ENCODE measurements around the gene HOXC10. TPM values are rescaled to one million over a fixed set of nuclear protein-coding genes. Genes with fewer than 3 reads are reported as not detected.

The HOXC10 gene
- total and polyA plus RNA-seq, 2 donors (not counting 1 experiment from before 2014, with no cell fraction given): not detected

- H2AFZ ChIP-seq (ENCODE audit: insufficient read depth, low read depth, low read length, poor library complexity, severe bottlenecking): no peak overlapping the region
- no peak overlapping the region for H3K4me2 ChIP-seq (replicated peaks; ENCODE audit: low read depth, low read length, poor library complexity, severe bottlenecking)
- ChIA-PET CTCF (interaction anchor here (0.6 to 1.1 kb wide), 2 partner anchors 114 to 264 kb away, joined by 3 read pairs; no protein-coding TSS in a partner anchor), POLR2A (no interaction called here)
- H3K4me1 ChIP-seq (ENCODE audit: control insufficient read depth in 2 of 2, insufficient read depth in 2 of 2, low read length in 2 of 2): peaks cover 10 to 30% of the 10 kb centered on the region in 2 donors
- H3K27ac Mint-ChIP-seq: no peak overlapping the region
- peaks cover 79% of the 10 kb centered on the region for H3K27me3 Mint-ChIP-seq
- H3K27ac ChIP-seq (ENCODE audit: low read length in 2 of 2): no peak overlapping the region
- TF ChIP-seq EZH2 (IDR thresholded peaks at IDR 0.05; ENCODE audit: borderline replicate concordance, insufficient read depth, low read depth, low read length, poor library complexity, severe bottlenecking) (no peak), CTCF (IDR thresholded peaks at IDR 0.05) (no peak)
- peaks cover 10% of the 10 kb centered on the region for H3K4me1 Mint-ChIP-seq
- DNase-seq: no peak
- H3K9me3 ChIP-seq (ENCODE audit: control extremely low read depth in 1 of 3, control insufficient read depth in 2 of 3, insufficient read depth in 1 of 3, low read length in 2 of 3): peaks cover 0 to 56% (median 2%) of the 10 kb centered on the region in 3 donors
- H3K79me2 ChIP-seq (ENCODE audit: control insufficient read depth, insufficient read depth, low read length): no peaks in the 10 kb centered on the region
- no peak for ATAC-seq (ENCODE audit: low read depth)
- no peaks in the 10 kb centered on the region for H4K20me1 ChIP-seq (ENCODE audit: control insufficient read depth, insufficient read depth, low read length, poor library complexity, severe bottlenecking)
- no peaks in the 10 kb centered on the region for H3K9me3 Mint-ChIP-seq (ENCODE audit: insufficient read depth)
- H3K36me3 ChIP-seq (replicated peaks in 1 of 2; ENCODE audit: control extremely low read depth in 1 of 2, control insufficient read depth in 1 of 2, extremely low read depth in 1 of 2, insufficient read depth in 2 of 2, low read length in 1 of 2): no peaks in the 10 kb centered on the region
- intact Hi-C loops (cut with micrococcal nuclease): no loop called here
- WGBS (ENCODE audit: insufficient coverage): 22% methylated on average over 6 of the region's 23 CpGs
- H3K4me3 Mint-ChIP-seq: no peak overlapping the region
- H3K27me3 ChIP-seq (replicated peaks in 1 of 4; ENCODE audit: control extremely low read depth in 1 of 4, control insufficient read depth in 3 of 4, insufficient read depth in 4 of 4, low read length in 3 of 4): peaks cover 0 to 88% (median 70%) of the 10 kb centered on the region in 4 experiments
- no peak overlapping the region for H3K9ac ChIP-seq (ENCODE audit: low read length)
- H3K4me3 ChIP-seq (ENCODE audit: control extremely low read depth in 1 of 5, extremely low read depth in 1 of 5, insufficient read depth in 1 of 5, low read depth in 2 of 5, low read length in 4 of 5): no peak overlapping the region
Measured at GRCh38 chr12:53937596-53938325, 47.2 kb upstream of the HOXC10 start.
